Measurements from ENCODE around the gene DDR1.

The DDR1 gene

DNA sequence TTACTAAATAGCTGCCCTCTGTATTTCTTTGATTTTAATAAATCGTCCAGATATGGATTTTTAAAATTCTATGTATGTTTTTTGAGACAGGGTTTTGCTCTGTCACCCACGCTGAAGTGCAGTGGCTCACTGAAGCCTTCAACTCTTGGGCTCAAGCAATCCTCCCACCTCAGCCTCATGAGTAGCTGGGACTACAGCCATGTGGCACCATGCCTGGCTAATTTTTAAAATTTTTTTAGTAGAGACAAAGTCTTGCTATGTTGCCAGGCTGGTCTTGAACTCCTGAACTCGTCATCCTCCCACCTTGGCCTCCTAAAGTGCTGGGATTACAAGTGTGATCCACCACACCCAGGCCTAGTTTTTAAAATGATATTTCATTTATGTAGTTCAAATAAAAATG, 47.4 kb upstream of the DDR1 start:
- no peak for ATAC-seq

GRCh38 chr6:30837432-30837831, 46.9 kb upstream of the DDR1 start:
- TF ChIP-seq ZFP3 (CRISPR knock-in tag; IDR thresholded peaks at IDR 0.05), result no peak
- TF ChIP-seq SNAI2 (CRISPR knock-in tag; IDR thresholded peaks at IDR 0.05), result no peak
- TF ChIP-seq, protein P1, sequence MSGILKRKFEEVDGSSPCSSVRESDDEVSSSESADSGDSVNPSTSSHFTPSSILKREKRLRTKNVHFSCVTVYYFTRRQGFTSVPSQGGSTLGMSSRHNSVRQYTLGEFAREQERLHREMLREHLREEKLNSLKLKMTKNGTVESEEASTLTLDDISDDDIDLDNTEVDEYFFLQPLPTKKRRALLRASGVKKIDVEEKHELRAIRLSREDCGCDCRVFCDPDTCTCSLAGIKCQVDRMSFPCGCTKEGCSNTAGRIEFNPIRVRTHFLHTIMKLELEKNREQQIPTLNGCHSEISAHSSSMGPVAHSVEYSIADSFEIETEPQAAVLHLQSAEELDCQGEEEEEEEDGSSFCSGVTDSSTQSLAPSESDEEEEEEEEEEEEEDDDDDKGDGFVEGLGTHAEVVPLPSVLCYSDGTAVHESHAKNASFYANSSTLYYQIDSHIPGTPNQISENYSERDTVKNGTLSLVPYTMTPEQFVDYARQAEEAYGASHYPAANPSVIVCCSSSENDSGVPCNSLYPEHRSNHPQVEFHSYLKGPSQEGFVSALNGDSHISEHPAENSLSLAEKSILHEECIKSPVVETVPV (CRISPR knock-in tag; IDR thresholded peaks at IDR 0.05), result no peak; the same call in 1 of the 2 replicates
- TF ChIP-seq ZFP30 (CRISPR knock-in tag; IDR thresholded peaks at IDR 0.05), result no peak
- TF ChIP-seq TOX (CRISPR knock-in tag; IDR thresholded peaks at IDR 0.05; ENCODE audit: borderline replicate concordance), result no peak
- no peak for TF ChIP-seq OSR1 (CRISPR knock-in tag; IDR thresholded peaks at IDR 0.05)
- TF ChIP-seq ISL1 (CRISPR knock-in tag; IDR thresholded peaks at IDR 0.05), result no peak
- TF ChIP-seq ZNF70 (CRISPR knock-in tag; IDR thresholded peaks at IDR 0.05), result no peak
- no peak for TF ChIP-seq PATZ1 (CRISPR knock-in tag; IDR thresholded peaks at IDR 0.05; ENCODE audit: borderline replicate concordance)
- TF ChIP-seq, protein P2, sequence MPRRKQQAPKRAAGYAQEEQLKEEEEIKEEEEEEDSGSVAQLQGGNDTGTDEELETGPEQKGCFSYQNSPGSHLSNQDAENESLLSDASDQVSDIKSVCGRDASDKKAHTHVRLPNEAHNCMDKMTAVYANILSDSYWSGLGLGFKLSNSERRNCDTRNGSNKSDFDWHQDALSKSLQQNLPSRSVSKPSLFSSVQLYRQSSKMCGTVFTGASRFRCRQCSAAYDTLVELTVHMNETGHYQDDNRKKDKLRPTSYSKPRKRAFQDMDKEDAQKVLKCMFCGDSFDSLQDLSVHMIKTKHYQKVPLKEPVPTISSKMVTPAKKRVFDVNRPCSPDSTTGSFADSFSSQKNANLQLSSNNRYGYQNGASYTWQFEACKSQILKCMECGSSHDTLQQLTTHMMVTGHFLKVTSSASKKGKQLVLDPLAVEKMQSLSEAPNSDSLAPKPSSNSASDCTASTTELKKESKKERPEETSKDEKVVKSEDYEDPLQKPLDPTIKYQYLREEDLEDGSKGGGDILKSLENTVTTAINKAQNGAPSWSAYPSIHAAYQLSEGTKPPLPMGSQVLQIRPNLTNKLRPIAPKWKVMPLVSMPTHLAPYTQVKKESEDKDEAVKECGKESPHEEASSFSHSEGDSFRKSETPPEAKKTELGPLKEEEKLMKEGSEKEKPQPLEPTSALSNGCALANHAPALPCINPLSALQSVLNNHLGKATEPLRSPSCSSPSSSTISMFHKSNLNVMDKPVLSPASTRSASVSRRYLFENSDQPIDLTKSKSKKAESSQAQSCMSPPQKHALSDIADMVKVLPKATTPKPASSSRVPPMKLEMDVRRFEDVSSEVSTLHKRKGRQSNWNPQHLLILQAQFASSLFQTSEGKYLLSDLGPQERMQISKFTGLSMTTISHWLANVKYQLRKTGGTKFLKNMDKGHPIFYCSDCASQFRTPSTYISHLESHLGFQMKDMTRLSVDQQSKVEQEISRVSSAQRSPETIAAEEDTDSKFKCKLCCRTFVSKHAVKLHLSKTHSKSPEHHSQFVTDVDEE (CRISPR knock-in tag; IDR thresholded peaks at IDR 0.05), result no peak
- no peak for TF ChIP-seq POU6F1 (CRISPR knock-in tag; IDR thresholded peaks at IDR 0.05; ENCODE audit: borderline replicate concordance, low read depth)
- no peak for TF ChIP-seq BACH2 (CRISPR knock-in tag; IDR thresholded peaks at IDR 0.05; ENCODE audit: borderline replicate concordance)
- TF ChIP-seq CREB5 (CRISPR knock-in tag; IDR thresholded peaks at IDR 0.05; ENCODE audit: low read depth), result no peak
- TF ChIP-seq TCF4 (CRISPR knock-in tag; IDR thresholded peaks at IDR 0.05; ENCODE audit: borderline replicate concordance), result no peak
- no peak for TF ChIP-seq RARB (CRISPR knock-in tag; IDR thresholded peaks at IDR 0.05)
- TF ChIP-seq ZNF8 (CRISPR knock-in tag; IDR thresholded peaks at IDR 0.05), result no peak
- ATAC-seq, result no peak

More for the DNA sequence above, 47.4 kb upstream of the DDR1 start:
- TF ChIP-seq CREB5 (CRISPR knock-in tag; IDR thresholded peaks at IDR 0.05; ENCODE audit: low read depth) (no peak), ZNF565 (CRISPR knock-in tag; conservative IDR thresholded peaks at IDR 0.05; ENCODE audit: low read depth) (no peak), PPARA (CRISPR knock-in tag; IDR thresholded peaks at IDR 0.05; ENCODE audit: borderline replicate concordance) (no peak), ZNF70 (CRISPR knock-in tag; IDR thresholded peaks at IDR 0.05) (no peak), OSR1 (CRISPR knock-in tag; IDR thresholded peaks at IDR 0.05) (no peak), ZC3H10 (CRISPR knock-in tag; IDR thresholded peaks at IDR 0.05) (no peak), SNAI2 (CRISPR knock-in tag; IDR thresholded peaks at IDR 0.05) (no peak), GLIS3 (CRISPR knock-in tag; IDR thresholded peaks at IDR 0.05) (no peak), BACH2 (CRISPR knock-in tag; IDR thresholded peaks at IDR 0.05; ENCODE audit: borderline replicate concordance) (no peak)
- TF ChIP-seq, protein P2 (CRISPR knock-in tag; IDR thresholded peaks at IDR 0.05), result no peak
